GM12875 (cell line): Measurements from ENCODE around the gene COPS2.

Experiments used
- H3K4me3 ChIP-seq: one replicate; pipeline ENCODE4 v1.5.1; 2011; ENCODE audit warnings: low read depth, low read length, control low read depth
- TF ChIP-seq, protein P1 (sequence below): IDR thresholded peaks from 2 replicates; pipeline ENCODE4 v1.5.1; 2011; ENCODE audit warnings: low read depth, mild to moderate bottlenecking, control low read depth, inconsistent platforms, low read length, moderate library complexity, borderline replicate concordance; ENCODE audit not compliant: insufficient read depth

Gene COPS2

DNA sequence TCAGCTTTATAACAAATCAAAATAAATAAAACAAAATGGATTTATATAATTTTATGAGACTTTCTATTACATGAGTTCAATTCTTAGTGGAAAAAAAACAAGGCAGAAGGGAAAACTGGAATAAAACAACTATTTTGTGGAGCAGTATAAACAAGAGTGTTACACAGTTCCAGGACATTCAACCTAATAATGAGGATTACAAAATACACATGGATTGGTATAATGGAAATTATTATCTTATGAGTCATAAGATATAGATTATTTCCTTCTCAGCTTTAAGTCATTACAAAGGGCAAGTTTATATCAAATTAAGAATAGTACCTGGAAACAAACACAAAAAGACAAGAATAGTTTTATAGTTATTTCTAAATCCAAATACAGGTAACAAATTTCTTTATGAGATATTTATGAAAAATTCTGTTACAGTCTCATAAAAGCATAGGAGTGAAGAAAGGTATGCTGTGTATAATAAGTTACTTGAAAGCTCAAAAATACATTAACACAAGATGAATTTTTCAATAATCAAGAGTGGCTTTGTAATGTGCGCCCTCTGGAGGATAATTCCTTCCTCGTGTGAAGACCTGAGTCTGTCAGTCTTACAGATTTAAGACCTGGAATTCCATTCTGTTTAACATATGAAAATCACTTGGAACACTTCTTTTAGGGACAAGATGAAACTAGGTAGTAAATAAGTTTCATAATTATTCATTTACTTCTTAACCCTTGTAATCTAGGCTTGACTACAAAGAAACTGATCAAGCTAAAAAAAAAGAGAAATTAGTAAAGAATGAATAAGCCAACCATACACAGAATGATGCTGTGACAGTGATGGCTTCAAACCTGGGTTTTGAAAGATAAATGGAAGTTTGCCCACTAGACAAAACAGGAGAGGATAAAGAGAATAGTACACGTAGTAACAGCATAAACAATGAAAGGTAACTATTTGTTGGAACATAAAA, 9.5 kb downstream of the COPS2 start:
- TF ChIP-seq, protein P1, sequence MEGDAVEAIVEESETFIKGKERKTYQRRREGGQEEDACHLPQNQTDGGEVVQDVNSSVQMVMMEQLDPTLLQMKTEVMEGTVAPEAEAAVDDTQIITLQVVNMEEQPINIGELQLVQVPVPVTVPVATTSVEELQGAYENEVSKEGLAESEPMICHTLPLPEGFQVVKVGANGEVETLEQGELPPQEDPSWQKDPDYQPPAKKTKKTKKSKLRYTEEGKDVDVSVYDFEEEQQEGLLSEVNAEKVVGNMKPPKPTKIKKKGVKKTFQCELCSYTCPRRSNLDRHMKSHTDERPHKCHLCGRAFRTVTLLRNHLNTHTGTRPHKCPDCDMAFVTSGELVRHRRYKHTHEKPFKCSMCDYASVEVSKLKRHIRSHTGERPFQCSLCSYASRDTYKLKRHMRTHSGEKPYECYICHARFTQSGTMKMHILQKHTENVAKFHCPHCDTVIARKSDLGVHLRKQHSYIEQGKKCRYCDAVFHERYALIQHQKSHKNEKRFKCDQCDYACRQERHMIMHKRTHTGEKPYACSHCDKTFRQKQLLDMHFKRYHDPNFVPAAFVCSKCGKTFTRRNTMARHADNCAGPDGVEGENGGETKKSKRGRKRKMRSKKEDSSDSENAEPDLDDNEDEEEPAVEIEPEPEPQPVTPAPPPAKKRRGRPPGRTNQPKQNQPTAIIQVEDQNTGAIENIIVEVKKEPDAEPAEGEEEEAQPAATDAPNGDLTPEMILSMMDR, result peak; percentile 41; the same call in 1 of the 2 replicates
- H3K4me3 ChIP-seq, result no peak overlapping the region

DNA sequence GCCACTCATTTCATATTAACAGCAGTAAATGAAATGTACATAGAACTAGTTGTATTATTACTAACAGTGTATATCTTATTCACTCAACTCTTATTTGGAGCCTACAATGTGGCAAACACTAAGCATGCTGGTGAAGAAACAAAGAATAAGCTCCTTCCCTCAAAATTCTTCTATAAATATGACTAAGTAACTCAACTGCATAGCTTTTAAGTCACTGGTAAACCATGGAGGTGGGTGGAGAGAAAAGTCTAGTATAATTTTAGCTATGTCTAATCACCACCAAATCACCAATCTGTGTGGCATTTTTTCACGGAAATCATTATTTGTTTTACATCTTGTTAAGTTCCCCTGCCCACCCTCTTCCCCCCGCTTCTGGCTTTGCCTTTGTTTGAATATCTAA, 17.5 kb downstream of the COPS2 start:
- TF ChIP-seq, protein P1, result no peak
- H3K4me3 ChIP-seq, result no peak overlapping the region

DNA sequence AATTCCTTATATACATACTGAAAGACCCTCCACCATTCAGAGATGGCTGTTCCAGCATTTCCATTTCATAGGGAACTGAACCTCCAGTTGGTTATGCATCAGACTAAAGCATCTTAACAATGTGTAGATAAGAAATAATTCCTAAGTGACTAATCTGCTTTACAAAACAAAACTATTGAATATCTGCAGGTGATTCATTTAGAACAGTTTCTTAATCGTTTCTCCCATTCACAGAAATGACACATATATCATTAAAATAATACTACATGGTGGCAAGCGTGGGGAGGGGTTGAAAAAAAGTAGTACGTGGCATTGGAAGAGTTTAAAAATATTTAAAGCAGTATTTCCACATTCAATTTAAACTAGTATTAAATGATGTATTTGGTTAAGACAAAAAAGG, 19.5 kb downstream of the COPS2 start:
- TF ChIP-seq, protein P1, result no peak
- no peak overlapping the region for H3K4me3 ChIP-seq

DNA sequence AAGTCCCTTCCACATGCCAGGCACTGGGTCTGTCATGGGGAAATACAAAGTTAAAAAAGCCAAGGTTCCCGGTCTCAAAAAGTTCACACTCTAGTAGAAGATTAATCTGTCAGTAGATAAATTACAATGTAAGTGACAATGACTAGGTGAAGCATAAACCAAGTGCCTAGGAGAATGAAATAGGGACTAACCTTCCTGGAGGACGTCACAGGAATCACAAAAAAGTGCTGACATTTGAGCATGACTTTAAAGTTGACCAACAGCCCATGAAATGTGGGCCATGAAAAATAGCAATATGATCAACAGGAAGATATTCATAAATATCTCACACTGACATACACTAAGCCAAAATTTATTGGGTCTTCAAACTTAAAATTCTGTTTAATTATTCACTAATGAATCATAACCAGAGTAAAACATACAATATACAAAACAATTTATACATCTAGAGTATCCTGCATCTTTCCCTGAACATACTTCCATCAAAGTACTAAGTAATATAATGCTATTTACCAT, 20.0 kb downstream of the COPS2 start:
- TF ChIP-seq, protein P1, result no peak
- no peak overlapping the region for H3K4me3 ChIP-seq

DNA sequence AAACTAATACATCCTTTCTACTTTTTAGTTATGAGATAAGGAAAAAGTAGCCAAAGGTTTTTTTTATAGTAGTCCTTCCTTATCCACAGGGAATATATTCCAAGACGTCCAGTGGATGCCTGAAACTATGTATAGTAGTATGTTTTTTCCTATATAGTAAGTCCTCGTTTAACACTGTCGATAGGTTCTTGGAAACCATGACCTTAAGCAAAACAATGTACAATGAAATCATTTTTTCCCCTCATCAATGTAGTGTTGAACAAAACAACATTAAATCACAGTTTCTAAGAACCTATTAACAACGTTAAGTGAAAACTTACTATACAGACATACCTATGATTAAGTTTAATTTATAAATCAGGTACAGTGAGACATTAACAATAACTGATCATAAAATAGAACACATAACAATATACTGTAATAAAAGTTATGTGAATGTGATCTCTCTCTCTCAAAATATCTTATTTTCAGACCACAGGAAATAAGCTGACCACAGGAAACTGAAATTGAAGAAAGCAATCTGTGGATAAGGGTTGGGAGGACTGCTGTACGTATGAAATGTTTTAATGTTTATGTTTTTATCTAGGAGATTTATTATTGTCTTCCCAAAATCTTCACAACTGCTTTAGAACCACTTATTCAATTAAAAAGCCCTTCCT, 20.6 kb downstream of the COPS2 start:
- TF ChIP-seq, protein P1, result no peak
- H3K4me3 ChIP-seq, result no peak overlapping the region

DNA sequence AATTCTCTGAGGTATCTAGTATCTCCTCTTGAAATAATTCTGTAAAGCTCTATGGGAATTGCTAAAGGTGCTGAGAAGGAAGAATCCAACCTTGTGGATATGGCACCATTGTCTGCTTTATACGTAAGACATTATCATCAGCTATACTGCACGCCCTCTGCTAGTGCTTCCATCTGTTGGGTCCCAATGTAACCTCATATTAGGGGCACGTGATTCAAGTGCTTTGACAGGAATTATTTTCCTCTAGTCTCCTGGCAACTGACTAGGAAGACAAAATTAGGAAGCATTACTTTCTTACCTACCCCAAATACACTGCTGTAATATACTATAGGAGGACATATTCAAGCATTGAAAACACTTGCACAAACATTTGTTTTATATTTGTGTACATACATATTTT, 24.0 kb downstream of the COPS2 start:
- H3K4me3 ChIP-seq, result no peak overlapping the region
- TF ChIP-seq, protein P1, result no peak
